WERI-Rb-1 (cell line): Measurements from ENCODE around the gene DISC1.
"Not testable (repeated sequence)": the region's sequence is repeated elsewhere in the genome, so short reads cannot be mapped to it uniquely, and the experiment has no call there.

Experiments
- DNase-seq: peaks from one replicate; pipeline ENCODE4 v3.0.0-alpha.2; 2020
- H3K27ac ChIP-seq: fragments of 250-450 bp; sonication (Bioruptor Pico); 2 replicates; pipeline ENCODE4 v1.5.1; 2020; ENCODE audit warnings: mild to moderate bottlenecking, moderate library complexity
- H3K27me3 ChIP-seq: fragments of 250-450 bp; sonication (Bioruptor Pico); 2 replicates; pipeline ENCODE4 v1.5.1; 2021; ENCODE audit warnings: mild to moderate bottlenecking, low read depth, moderate library complexity; ENCODE audit not compliant: insufficient read depth, severe bottlenecking
- H3K36me3 ChIP-seq: fragments of 250-450 bp; sonication (Bioruptor Pico); 2 replicates; pipeline ENCODE4 v1.5.1; 2020; ENCODE audit warnings: mild to moderate bottlenecking, moderate library complexity
- H3K4me3 ChIP-seq: 2 replicates; pipeline ENCODE4 v1.5.1; 2011; ENCODE audit warnings: low read depth, mild to moderate bottlenecking, control low read depth, low read length
- H3K9me3 ChIP-seq: fragments of 250-450 bp; sonication (Bioruptor Pico); 2 replicates; pipeline ENCODE4 v1.5.1; 2021; ENCODE audit warnings: mild to moderate bottlenecking, moderate library complexity; ENCODE audit not compliant: severe bottlenecking
- TF ChIP-seq, protein P1 (sequence below): IDR thresholded peaks from 2 replicates; pipeline ENCODE4 v1.5.1; 2011; ENCODE audit warnings: low read depth, mild to moderate bottlenecking, control low read depth, inconsistent platforms, low read length

Gene DISC1

DNA sequence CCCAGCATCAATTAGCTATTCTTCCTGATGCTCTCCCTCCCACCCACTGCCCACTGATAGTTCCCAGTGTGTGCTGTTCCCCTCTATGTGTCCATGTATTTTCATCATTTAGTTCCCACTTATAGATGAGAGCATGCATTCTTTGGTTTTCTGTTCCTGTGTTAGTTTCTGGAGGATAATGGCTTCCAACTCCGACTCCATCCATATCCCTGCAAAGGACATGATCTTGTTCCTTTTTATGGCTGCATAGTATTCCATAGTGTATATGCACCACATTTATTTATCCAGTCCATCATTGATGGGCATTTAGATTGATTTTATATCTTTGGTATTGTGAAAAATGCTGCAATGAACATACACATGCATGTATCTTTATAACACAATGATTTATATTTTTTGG lies 30.2 kb downstream of the DISC1 start:
- H3K36me3 ChIP-seq: no peaks in the 10 kb centered on the region
- H3K4me3 ChIP-seq: no peak overlapping the region
- H3K9me3 ChIP-seq: peaks cover 15% of the 10 kb centered on the region

DNA sequence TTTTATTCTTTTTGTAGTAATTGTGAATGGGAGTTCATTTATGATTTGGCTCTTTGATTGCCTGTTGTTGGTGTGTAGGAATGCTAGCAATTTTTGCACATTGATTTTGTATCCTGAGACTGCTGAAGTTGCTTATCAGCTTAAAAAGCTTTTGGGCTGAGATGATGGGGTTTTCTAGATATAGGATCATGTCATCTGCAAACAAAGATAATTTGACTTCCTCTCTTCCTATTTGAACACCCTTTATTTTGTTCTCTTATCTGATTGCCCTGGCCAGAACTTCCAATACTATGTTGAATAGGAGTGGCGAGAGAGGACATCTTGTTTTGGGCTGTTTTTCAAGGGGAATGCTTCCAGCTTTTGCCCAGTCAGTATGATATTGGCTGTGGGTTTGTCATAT lies 31.6 kb downstream of the DISC1 start:
- H3K36me3 ChIP-seq, DNase-seq, H3K27ac ChIP-seq, H3K4me3 ChIP-seq, H3K27me3 ChIP-seq: not testable (repeated sequence)
- H3K9me3 ChIP-seq: peaks cover 15% of the 10 kb centered on the region

More for the DNA sequence above, 30.2 kb downstream of the DISC1 start:
- no peak for DNase-seq
- Histone ChIP-seq H3K27ac (no peak overlapping the region), H3K27me3 (peaks cover 3% of the 10 kb centered on the region)
- TF ChIP-seq, protein P1, sequence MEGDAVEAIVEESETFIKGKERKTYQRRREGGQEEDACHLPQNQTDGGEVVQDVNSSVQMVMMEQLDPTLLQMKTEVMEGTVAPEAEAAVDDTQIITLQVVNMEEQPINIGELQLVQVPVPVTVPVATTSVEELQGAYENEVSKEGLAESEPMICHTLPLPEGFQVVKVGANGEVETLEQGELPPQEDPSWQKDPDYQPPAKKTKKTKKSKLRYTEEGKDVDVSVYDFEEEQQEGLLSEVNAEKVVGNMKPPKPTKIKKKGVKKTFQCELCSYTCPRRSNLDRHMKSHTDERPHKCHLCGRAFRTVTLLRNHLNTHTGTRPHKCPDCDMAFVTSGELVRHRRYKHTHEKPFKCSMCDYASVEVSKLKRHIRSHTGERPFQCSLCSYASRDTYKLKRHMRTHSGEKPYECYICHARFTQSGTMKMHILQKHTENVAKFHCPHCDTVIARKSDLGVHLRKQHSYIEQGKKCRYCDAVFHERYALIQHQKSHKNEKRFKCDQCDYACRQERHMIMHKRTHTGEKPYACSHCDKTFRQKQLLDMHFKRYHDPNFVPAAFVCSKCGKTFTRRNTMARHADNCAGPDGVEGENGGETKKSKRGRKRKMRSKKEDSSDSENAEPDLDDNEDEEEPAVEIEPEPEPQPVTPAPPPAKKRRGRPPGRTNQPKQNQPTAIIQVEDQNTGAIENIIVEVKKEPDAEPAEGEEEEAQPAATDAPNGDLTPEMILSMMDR: no peak

DNA sequence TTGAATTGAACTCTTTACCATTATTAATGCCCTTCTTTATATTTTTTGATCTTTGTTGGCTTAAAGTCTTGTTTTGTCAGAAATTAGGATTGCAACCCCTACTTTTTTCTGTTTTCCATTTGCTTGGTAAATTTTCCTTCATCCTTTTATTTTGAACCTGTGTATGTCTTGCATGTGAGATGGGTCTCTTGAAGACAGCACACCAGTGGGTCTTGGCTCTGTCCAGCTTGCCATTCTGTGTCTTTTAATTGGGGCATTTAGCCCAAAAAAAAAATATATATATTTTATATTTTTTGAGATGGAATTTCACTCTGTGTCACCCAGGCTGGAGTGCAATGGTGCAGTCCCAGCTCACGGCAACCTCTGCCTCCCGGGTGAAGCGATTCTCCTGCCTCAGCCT lies 33.6 kb downstream of the DISC1 start:
- Histone ChIP-seq H3K36me3 (no peaks in the 10 kb centered on the region), H3K4me3 (no peak overlapping the region), H3K27ac (no peak overlapping the region), H3K9me3 (peaks cover 19% of the 10 kb centered on the region), H3K27me3 (peaks cover 3% of the 10 kb centered on the region)
- no peak for DNase-seq
- TF ChIP-seq, protein P1: no peak

DNA sequence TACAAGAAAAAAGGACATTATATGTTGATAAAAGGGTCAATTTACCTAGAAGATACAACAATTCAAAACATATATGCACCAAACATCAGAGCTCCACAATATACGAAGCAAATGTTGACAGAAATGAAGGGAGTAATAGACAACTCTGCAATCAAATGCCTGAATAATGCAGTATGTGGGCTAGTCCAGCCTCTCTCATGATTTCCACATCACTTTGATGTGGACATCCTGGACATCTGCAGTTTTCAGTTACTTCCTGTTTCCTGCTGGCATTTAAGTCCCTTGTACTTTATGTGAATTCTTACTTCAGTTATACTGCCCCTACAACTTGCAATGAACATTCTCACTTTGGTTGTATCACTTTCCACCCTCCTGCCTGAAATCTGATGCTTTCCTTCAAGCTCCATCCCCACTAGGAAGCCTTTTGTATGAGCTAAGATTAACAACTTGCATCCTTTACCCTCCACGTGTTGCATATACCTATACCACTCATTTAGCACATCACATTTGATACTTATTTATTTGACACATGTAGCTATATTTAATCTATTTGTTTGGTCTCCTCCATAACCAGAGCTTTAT lies 36.7 kb downstream of the DISC1 start:
- H3K4me3 ChIP-seq: no peak overlapping the region
- peaks cover 10% of the 10 kb centered on the region for H3K9me3 ChIP-seq
- H3K36me3 ChIP-seq: no peaks in the 10 kb centered on the region
- H3K27me3 ChIP-seq: peaks cover 3% of the 10 kb centered on the region
- TF ChIP-seq, protein P1: no peak
- H3K27ac ChIP-seq: no peak overlapping the region
- DNase-seq: no peak

DNA sequence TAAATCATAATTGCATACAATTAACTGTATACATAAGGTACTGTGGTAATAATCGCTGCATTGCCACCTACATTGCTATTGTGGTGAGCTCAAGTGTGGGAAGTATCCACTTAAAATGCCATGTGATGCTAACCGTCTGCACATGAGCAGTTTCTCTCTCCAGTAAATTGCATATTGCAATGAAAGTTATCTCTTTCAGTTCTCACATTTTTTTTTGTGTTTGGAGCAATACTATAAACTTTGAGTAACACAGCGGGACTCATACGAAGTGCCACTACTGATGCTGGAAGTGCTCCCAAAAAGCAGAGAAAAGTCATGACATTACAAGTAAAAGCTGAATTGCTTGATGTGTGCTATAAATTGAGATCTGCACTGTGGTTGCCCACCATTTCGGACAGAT lies 38.5 kb downstream of the DISC1 start:
- DNase-seq: no peak
- TF ChIP-seq, protein P1: no peak
- Histone ChIP-seq H3K27me3 (no peaks in the 10 kb centered on the region), H3K36me3 (no peaks in the 10 kb centered on the region), H3K9me3 (peaks cover 11% of the 10 kb centered on the region), H3K4me3 (no peak overlapping the region), H3K27ac (no peak overlapping the region)

DNA sequence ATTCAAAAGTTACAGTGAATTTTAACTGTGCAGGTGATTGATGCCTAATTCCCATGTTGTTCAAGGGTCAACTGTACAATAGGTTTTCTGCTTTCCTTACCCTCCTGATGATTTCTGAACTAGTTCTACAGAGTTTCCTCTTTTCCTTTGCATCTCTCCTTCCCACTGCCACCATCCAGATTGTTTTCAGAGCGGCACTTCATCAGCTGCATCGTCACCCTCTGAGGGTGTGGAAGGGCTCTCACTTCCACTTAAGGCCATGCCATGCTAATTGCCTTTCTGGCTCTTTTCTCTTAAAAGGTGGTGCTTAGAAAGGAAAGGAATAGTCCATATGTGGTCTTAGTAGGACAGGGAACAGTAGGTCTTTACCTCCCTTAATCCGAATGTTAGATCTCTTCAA lies 39.1 kb downstream of the DISC1 start:
- Histone ChIP-seq H3K27ac (no peak overlapping the region), H3K4me3 (no peak overlapping the region), H3K9me3 (peaks cover 16% of the 10 kb centered on the region), H3K36me3 (no peaks in the 10 kb centered on the region), H3K27me3 (no peaks in the 10 kb centered on the region)
- no peak for DNase-seq
- TF ChIP-seq, protein P1: no peak
